DND-41 (cell line): ENCODE data around the gene SIPA1L2.

Experiments used
- ATAC-seq: fragments of 200-7000 bp; cut with Tn5 transposase; 3 replicates; pipeline ENCODE4 v1.9.1; 2021; ENCODE audit warnings: low read depth; ENCODE audit not compliant: insufficient read depth
- DNase-seq: peaks from one replicate; pipeline ENCODE4 v3.0.0-alpha.2; 2020
- H2AFZ ChIP-seq: 2 replicates; pipeline ENCODE4 v1.6.0; 2012; ENCODE audit warnings: low read depth, low read length
- H3K27ac ChIP-seq: 2 replicates; pipeline ENCODE4 v1.5.1; 2012; ENCODE audit warnings: low read length, inconsistent platforms
- H3K27me3 ChIP-seq: fragments of 200-600 bp; sonication (generic); 2 replicates; pipeline ENCODE4 v1.6.0; 2012; ENCODE audit warnings: low read length, mild to moderate bottlenecking, inconsistent platforms; ENCODE audit not compliant: insufficient read depth, poor library complexity
- H3K36me3 ChIP-seq: 2 replicates; pipeline ENCODE4 v1.5.1; 2012; ENCODE audit warnings: low read length, inconsistent platforms; ENCODE audit not compliant: insufficient read depth
- H3K4me1 ChIP-seq: 2 replicates; pipeline ENCODE4 v1.5.1; 2012; ENCODE audit warnings: mild to moderate bottlenecking, low read length; ENCODE audit not compliant: insufficient read depth
- H3K4me2 ChIP-seq: 2 replicates; pipeline ENCODE4 v1.6.0; 2012; ENCODE audit warnings: mild to moderate bottlenecking, moderate library complexity, low read length, inconsistent platforms; ENCODE audit not compliant: insufficient read depth
- H3K4me3 ChIP-seq, 2 experiments: fragments of 200-600 bp in 1 of 2; shearing (Covaris generic) in 1 of 2; 2 replicates each; pipeline ENCODE4 v1.5.1; 2012 to 2016; ENCODE audit warnings: inconsistent platforms in 2 of 2, low read length in 2 of 2, mild to moderate bottlenecking in 2 of 2, low read depth in 1 of 2, moderate library complexity in 1 of 2
- H3K79me2 ChIP-seq: 2 replicates; pipeline ENCODE4 v1.6.0; 2012; ENCODE audit warnings: low read length, inconsistent platforms; ENCODE audit not compliant: insufficient read depth
- H3K9ac ChIP-seq: 2 replicates; pipeline ENCODE4 v1.6.0; 2012; ENCODE audit warnings: low read depth, mild to moderate bottlenecking, inconsistent platforms, low read length, moderate library complexity
- H3K9me3 ChIP-seq: 2 replicates; pipeline ENCODE4 v1.5.1; 2012; ENCODE audit warnings: low read length, moderate library complexity, mild to moderate bottlenecking, inconsistent platforms; ENCODE audit not compliant: insufficient read depth, severe bottlenecking
- H4K20me1 ChIP-seq: 2 replicates; pipeline ENCODE4 v1.6.0; 2012; ENCODE audit warnings: low read length; ENCODE audit not compliant: insufficient read depth
- EZH2 ChIP-seq: IDR thresholded peaks from 3 replicates; pipeline ENCODE4 v1.6.1; 2012; ENCODE audit warnings: borderline replicate concordance, low read depth, mild to moderate bottlenecking, moderate library complexity, low read length, inconsistent platforms; ENCODE audit not compliant: severe bottlenecking
- TF ChIP-seq, protein P1 (sequence below): IDR thresholded peaks from 2 replicates; pipeline ENCODE4 v1.5.1; 2012; ENCODE audit warnings: borderline replicate concordance, low read length, moderate library complexity, mild to moderate bottlenecking; ENCODE audit not compliant: poor library complexity, severe bottlenecking; ENCODE audit errors: extremely low read depth

SIPA1L2 gene

DNA sequence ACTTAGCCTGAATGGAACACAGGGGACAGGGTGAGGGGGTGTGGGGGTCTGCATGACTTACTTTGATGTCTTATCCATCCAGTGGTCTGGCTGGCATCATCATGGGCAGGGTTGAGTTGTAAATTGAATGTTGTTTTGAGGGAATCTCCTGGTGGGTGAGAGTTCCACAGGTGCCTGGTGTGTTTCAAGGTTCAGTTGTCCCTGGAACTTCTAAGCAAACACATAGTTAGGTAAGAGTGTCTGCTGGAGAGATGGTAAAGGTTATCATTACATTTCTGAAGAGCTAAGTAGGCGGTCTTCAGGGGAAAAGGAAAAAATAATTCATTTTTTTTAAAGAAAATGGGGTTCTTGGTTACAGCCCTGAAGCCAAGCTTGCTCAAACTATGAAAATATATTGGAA is 46.0 kb upstream of the SIPA1L2 start:
- Histone ChIP-seq H3K36me3 (no peaks in the 10 kb centered on the region), H4K20me1 (no peaks in the 10 kb centered on the region), H3K27ac (no peak overlapping the region), H3K79me2 (no peaks in the 10 kb centered on the region), H3K9me3 (no peaks in the 10 kb centered on the region), H2AFZ (no peak overlapping the region), H3K4me3 (no peak overlapping the region), H3K27me3 (no peaks in the 10 kb centered on the region), H3K9ac (no peak overlapping the region), H3K4me2 (no peak overlapping the region), H3K4me1 (no peaks in the 10 kb centered on the region)
- ATAC-seq (no peak), DNase-seq (no peak)
- TF ChIP-seq, protein P1, sequence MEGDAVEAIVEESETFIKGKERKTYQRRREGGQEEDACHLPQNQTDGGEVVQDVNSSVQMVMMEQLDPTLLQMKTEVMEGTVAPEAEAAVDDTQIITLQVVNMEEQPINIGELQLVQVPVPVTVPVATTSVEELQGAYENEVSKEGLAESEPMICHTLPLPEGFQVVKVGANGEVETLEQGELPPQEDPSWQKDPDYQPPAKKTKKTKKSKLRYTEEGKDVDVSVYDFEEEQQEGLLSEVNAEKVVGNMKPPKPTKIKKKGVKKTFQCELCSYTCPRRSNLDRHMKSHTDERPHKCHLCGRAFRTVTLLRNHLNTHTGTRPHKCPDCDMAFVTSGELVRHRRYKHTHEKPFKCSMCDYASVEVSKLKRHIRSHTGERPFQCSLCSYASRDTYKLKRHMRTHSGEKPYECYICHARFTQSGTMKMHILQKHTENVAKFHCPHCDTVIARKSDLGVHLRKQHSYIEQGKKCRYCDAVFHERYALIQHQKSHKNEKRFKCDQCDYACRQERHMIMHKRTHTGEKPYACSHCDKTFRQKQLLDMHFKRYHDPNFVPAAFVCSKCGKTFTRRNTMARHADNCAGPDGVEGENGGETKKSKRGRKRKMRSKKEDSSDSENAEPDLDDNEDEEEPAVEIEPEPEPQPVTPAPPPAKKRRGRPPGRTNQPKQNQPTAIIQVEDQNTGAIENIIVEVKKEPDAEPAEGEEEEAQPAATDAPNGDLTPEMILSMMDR, result no peak
- TF ChIP-seq EZH2, result no peak

DNA sequence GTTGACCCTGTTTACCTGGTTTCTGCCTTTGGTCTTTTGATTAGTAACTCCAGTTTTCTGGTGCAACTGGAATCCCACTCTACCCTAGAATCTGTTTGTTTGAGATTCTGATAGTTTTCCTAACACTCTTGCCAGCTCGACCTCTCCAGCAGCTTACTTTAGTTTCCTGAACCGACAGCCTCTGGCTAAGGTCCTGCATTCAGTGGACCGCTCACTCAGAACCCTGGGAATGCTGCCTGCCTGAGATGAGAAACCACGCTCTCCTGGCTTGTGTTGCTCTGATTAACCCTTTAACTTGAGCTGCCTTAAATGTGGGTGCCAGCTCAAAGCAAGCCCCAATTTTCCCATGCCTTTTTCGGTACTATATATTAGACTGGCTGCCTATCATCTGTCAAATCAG is 45.3 kb upstream of the SIPA1L2 start:
- no peaks in the 10 kb centered on the region for H3K36me3 ChIP-seq
- DNase-seq, result no peak
- H3K4me3 ChIP-seq, result no peak overlapping the region
- no peaks in the 10 kb centered on the region for H3K9me3 ChIP-seq
- H3K27me3 ChIP-seq, result no peaks in the 10 kb centered on the region
- no peak overlapping the region for H3K27ac ChIP-seq
- H2AFZ ChIP-seq, result no peak overlapping the region
- no peaks in the 10 kb centered on the region for H3K4me1 ChIP-seq
- no peak overlapping the region for H3K9ac ChIP-seq
- ATAC-seq, result no peak
- no peaks in the 10 kb centered on the region for H4K20me1 ChIP-seq
- TF ChIP-seq, protein P1, result no peak
- TF ChIP-seq EZH2, result no peak
- H3K4me2 ChIP-seq, result no peak overlapping the region
- no peaks in the 10 kb centered on the region for H3K79me2 ChIP-seq

DNA sequence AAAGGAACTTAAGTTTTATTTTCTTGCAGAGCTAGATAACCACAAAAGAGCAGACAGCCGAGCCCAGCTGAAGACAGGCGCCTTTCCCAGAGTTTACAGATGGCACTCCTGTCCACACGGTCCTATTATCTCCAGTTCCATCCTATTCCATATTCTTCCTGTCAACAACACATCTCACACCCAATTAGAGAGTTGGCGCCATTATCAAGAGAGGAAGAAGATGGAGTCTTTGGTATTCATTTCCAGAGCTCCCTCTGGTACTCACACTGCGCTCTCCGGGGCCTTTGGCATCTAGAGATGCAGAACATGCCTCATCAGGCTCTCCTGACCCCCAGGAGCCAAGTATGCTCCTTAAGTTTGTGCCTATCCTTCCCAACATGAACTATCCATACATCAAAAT is 43.3 kb upstream of the SIPA1L2 start:
- Histone ChIP-seq H3K4me2 (no peak overlapping the region), H3K27me3 (no peaks in the 10 kb centered on the region), H3K36me3 (no peaks in the 10 kb centered on the region), H3K4me1 (no peaks in the 10 kb centered on the region), H3K4me3 (no peak overlapping the region), H3K9me3 (no peaks in the 10 kb centered on the region), H4K20me1 (no peaks in the 10 kb centered on the region), H3K27ac (no peak overlapping the region), H3K9ac (no peak overlapping the region), H2AFZ (no peak overlapping the region), H3K79me2 (no peaks in the 10 kb centered on the region)
- ATAC-seq, result no peak
- TF ChIP-seq, protein P1, result no peak
- no peak for TF ChIP-seq EZH2
- no peak for DNase-seq
